ENCODE measurements around the gene GNPTAB. TPM values are rescaled to one million over a fixed set of nuclear protein-coding genes. Genes with fewer than 3 reads are reported as not detected.

Gene GNPTAB
- total and polyA plus RNA-seq, 2 of the 8 experiments (the other 6 are each of a cell fraction or from before 2014, with no cell fraction given) = 21.5 to 51.3 TPM

DNA sequence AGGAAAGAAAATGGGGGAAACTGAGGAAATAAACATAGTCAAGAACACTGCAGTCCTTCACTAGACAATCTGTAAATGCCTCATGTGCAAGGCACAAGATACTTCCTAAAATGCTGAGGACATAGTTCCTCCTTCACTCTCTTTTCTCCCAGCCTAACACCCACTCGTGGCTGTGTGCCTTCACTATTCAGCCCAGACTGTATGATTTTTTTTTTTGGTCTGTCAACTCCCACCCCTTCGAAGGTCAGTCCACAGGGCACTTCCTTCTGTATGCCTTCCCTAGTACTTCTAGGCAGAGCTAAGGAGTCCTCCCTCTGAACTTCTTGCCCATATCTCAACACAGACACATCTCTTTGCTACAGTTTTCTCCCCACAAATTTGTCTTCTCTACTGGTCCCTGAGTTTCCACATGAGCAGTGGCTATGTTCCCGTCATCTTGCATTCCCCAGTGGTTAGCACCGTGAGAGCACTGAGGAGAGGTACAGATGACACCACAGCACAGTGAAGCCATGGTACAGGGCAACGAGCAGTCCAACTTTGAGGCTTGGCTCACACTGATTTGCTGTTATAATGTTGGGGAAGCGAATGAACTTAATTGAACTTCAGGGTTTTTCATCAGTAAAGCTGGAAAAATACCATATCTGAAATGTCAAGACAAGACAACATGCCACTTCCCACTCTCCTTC is 67.4 kb downstream of the GNPTAB start:
- no peaks in the 10 kb centered on the region for H3K27me3 ChIP-seq (replicated peaks in 1 of 4; ENCODE audit: control insufficient read depth in 3 of 4, extremely low read depth in 1 of 4, insufficient read depth in 3 of 4, low read length in 3 of 4)
- no peak overlapping the region for H3K27ac ChIP-seq (ENCODE audit: low read depth, low read length)
- H3K23ac ChIP-seq (ENCODE audit: insufficient read length) = no peak overlapping the region
- no peak overlapping the region for H3K4me2 ChIP-seq (ENCODE audit: insufficient read depth in 1 of 2, low read depth in 2 of 2, low read length in 2 of 2)
- peak overlapping the region; percentile 0; the same call in 1 of the 2 replicates for H2BK5ac ChIP-seq (ENCODE audit: low read depth, low read length)
- no peak overlapping the region for H3K9ac ChIP-seq (replicated peaks in 1 of 4; ENCODE audit: extremely low read depth in 1 of 4, low read depth in 3 of 4, low read length in 3 of 4)
- no peak overlapping the region for H3K56ac ChIP-seq (replicated peaks; ENCODE audit: insufficient read length, low read depth, low read length)
- no peaks in the 10 kb centered on the region for H3K79me2 ChIP-seq (ENCODE audit: control insufficient read depth in 1 of 2, insufficient read depth in 2 of 2, low read length in 2 of 2)
- POLR2A ChIA-PET (ENCODE audit: partially characterized antibody) = interaction anchor here (1.1 kb wide), 1 partner anchor 12 kb away, joined by 3 read pairs; no protein-coding TSS in a partner anchor
- H4K8ac ChIP-seq (ENCODE audit: extremely low read depth, insufficient read depth, low read length) = no peak overlapping the region
- no peak overlapping the region for H2AK5ac ChIP-seq (ENCODE audit: low read depth, low read length)
- no peak overlapping the region for H3K4ac ChIP-seq (replicated peaks; ENCODE audit: insufficient read length, low read depth, low read length)
- no peak overlapping the region for H3K18ac ChIP-seq (ENCODE audit: extremely low read depth, low read length)
- no peak overlapping the region for H3K4me3 ChIP-seq (ENCODE audit: extremely low read depth in 1 of 4, insufficient read depth in 2 of 4, low read depth in 3 of 4, low read length in 4 of 4)
- CTCF ChIA-PET (ENCODE audit: partially characterized antibody) = interaction anchor here (1.1 to 5.0 kb wide), 3 partner anchors 9 to 78 kb away, joined by 4 to 38 read pairs (median 6); no protein-coding TSS in a partner anchor
- no peak overlapping the region for H4K91ac ChIP-seq (replicated peaks; ENCODE audit: insufficient read length, low read length)
- peaks cover 7 to 57% (median 28%) of the 10 kb centered on the region in 4 experiments; a peak in 6 of 8 replicates for H3K36me3 ChIP-seq (ENCODE audit: control insufficient read depth in 2 of 4, insufficient read depth in 4 of 4, low read length in 3 of 4)
- H3K23me2 ChIP-seq (ENCODE audit: low read depth, low read length) = no peaks in the 10 kb centered on the region
- 88% methylated on average over 6 of the region's 6 CpGs; no CpG with 5 or more reads in 1 of the 2 experiments for WGBS, 2 experiments (ENCODE audit: extremely low coverage in 1 of 2, insufficient coverage in 1 of 2, insufficient read length in 1 of 2, insufficient replicate concordance in 2 of 2, low coverage in 1 of 2, low lambda C conversion rate in 2 of 2, missing lambda C conversion rate in 1 of 2)
- no peak overlapping the region for H2BK120ac ChIP-seq (replicated peaks; ENCODE audit: low read depth, low read length)
- H3K9me3 ChIP-seq (ENCODE audit: insufficient read depth in 2 of 2, low read depth in 1 of 2, low read length in 1 of 2) = no peaks in the 10 kb centered on the region
- DNase-seq (ENCODE audit: low read depth in 1 of 2, low spot score in 2 of 2) (no peak), FAIRE-seq (no peak)
- H2AFZ ChIP-seq (ENCODE audit: low read length) = no peak overlapping the region
- no peak overlapping the region for H2BK20ac ChIP-seq (ENCODE audit: low read length)
- H3K4me1 ChIP-seq (replicated peaks in 1 of 4; ENCODE audit: control insufficient read depth in 3 of 4, insufficient read depth in 4 of 4, low read length in 3 of 4) = no peaks in the 10 kb centered on the region
- no peaks in the 10 kb centered on the region; the same call in 1 of the 2 replicates for H3K79me1 ChIP-seq (ENCODE audit: low read depth, low read length)
- no peak overlapping the region for H3K14ac ChIP-seq (ENCODE audit: insufficient read length)
- no peak overlapping the region for H4K5ac ChIP-seq (ENCODE audit: insufficient read length, low read depth, low read length)
- H4K20me1 ChIP-seq (replicated peaks in 1 of 2; ENCODE audit: control insufficient read depth in 1 of 2, insufficient read depth in 2 of 2, low read length in 2 of 2) = no peaks in the 10 kb centered on the region
- H2BK12ac ChIP-seq (ENCODE audit: low read depth, low read length) = no peak overlapping the region
- no peak overlapping the region for H2BK15ac ChIP-seq (ENCODE audit: low read length)
- TF ChIP-seq, protein P1, sequence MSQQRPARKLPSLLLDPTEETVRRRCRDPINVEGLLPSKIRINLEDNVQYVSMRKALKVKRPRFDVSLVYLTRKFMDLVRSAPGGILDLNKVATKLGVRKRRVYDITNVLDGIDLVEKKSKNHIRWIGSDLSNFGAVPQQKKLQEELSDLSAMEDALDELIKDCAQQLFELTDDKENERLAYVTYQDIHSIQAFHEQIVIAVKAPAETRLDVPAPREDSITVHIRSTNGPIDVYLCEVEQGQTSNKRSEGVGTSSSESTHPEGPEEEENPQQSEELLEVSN (IDR thresholded peaks at IDR 0.05) = no peak
- TF ChIP-seq CHD1 (IDR thresholded peaks at IDR 0.05; ENCODE audit: low read depth, low read length) (no peak), CHD2 (IDR thresholded peaks at IDR 0.05; ENCODE audit: low read length) (no peak), POLR2AphosphoS5 (IDR thresholded peaks at IDR 0.05; ENCODE audit: low read depth, low read length) (no peak), CBX5 (IDR thresholded peaks at IDR 0.05; ENCODE audit: low read depth, low read length) (no peak), SIN3A (conservative IDR thresholded peaks at IDR 0.05 in 1 of 2, IDR thresholded peaks at IDR 0.05 in 1 of 2; ENCODE audit: low read depth in 1 of 2, low read length in 2 of 2) (no peak), KDM4A (IDR thresholded peaks at IDR 0.05; ENCODE audit: low read depth, low read length, severe bottlenecking) (no peak), JUND (IDR thresholded peaks at IDR 0.05; ENCODE audit: low read length) (no peak), EGR1 (IDR thresholded peaks at IDR 0.05; ENCODE audit: borderline replicate concordance, low read depth, low read length) (no peak), GABPA (IDR thresholded peaks at IDR 0.05; ENCODE audit: borderline replicate concordance, insufficient read depth, low read length) (no peak)
- TF ChIP-seq, protein P2, sequence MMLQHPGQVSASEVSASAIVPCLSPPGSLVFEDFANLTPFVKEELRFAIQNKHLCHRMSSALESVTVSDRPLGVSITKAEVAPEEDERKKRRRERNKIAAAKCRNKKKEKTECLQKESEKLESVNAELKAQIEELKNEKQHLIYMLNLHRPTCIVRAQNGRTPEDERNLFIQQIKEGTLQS (IDR thresholded peaks at IDR 0.05; ENCODE audit: insufficient read depth, low read depth, low read length) = no peak
